ENCODE data around the gene DDT.
"Not testable (repeated sequence)": the region's sequence is repeated elsewhere in the genome, so short reads cannot be mapped to it uniquely, and the experiment has no call there.

DDT gene

DNA sequence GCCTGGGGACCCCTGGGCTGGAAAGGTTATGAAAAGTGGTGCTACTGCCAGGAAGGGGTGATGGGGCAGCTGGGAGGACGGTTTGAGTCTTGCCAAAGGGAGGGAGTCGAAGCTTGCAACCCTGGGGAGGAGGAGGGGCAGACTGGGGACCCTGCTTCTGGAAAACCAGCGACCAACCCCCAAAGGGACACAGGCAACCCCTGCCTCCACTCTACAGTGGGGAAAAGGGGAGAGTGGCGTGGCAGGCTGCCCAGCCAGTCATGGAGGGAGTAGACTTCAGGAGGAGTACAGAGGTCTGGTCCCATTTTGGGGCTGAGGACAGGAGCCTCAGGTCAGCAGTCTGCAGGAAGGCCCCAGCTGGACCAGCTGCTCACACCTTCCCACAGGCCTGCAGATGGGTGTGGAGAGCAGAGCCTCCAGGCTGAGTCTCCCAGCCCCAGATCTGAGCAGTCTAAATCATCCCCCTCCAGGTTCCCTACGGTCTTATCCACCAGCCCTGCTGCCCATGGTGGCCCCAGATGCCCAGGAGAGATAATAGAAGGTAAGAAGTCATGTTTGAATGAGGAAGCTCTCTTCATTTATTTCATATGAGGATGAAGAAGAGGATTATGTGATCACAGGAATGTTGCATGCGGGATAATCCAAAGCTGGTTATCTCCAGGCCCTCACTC, 3.3 kb downstream of the DDT start:
- H3K4me1 ChIP-seq (ENCODE audit: insufficient read depth, low read length, severe bottlenecking): no peaks in the 10 kb centered on the region
- H2AFZ ChIP-seq (ENCODE audit: low read length): no peak overlapping the region
- H3K36me3 ChIP-seq (ENCODE audit: insufficient read depth, low read length): peaks cover 32% of the 10 kb centered on the region
- H3K9me2 ChIP-seq (ENCODE audit: low read depth, low read length): no peaks in the 10 kb centered on the region
- H3K9ac ChIP-seq (ENCODE audit: low read length): no peak overlapping the region
- H3F3A ChIP-seq (ENCODE audit: insufficient read depth, low read length): no peaks in the 10 kb centered on the region
- no peaks in the 10 kb centered on the region for H4K20me1 ChIP-seq (ENCODE audit: insufficient read depth, low read length)
- TF ChIP-seq, protein P1, sequence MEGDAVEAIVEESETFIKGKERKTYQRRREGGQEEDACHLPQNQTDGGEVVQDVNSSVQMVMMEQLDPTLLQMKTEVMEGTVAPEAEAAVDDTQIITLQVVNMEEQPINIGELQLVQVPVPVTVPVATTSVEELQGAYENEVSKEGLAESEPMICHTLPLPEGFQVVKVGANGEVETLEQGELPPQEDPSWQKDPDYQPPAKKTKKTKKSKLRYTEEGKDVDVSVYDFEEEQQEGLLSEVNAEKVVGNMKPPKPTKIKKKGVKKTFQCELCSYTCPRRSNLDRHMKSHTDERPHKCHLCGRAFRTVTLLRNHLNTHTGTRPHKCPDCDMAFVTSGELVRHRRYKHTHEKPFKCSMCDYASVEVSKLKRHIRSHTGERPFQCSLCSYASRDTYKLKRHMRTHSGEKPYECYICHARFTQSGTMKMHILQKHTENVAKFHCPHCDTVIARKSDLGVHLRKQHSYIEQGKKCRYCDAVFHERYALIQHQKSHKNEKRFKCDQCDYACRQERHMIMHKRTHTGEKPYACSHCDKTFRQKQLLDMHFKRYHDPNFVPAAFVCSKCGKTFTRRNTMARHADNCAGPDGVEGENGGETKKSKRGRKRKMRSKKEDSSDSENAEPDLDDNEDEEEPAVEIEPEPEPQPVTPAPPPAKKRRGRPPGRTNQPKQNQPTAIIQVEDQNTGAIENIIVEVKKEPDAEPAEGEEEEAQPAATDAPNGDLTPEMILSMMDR (IDR thresholded peaks at IDR 0.05; ENCODE audit: low read length): no peak
- TF ChIP-seq EZH2 (IDR thresholded peaks at IDR 0.05; ENCODE audit: borderline replicate concordance, low read length): no peak
- H3K4me3 ChIP-seq (ENCODE audit: low read depth, low read length, poor library complexity, severe bottlenecking): no peak overlapping the region
- H3K27ac ChIP-seq (ENCODE audit: low read depth, low read length, poor library complexity, severe bottlenecking): no peak overlapping the region
- H3K27me3 ChIP-seq (ENCODE audit: insufficient read depth, low read length): no peaks in the 10 kb centered on the region
- H3K79me2 ChIP-seq (ENCODE audit: insufficient read depth, low read length): no peaks in the 10 kb centered on the region
- H3K4me2 ChIP-seq (ENCODE audit: low read length): no peak overlapping the region
- H3K9me3 ChIP-seq (ENCODE audit: low read length): no peaks in the 10 kb centered on the region

DNA sequence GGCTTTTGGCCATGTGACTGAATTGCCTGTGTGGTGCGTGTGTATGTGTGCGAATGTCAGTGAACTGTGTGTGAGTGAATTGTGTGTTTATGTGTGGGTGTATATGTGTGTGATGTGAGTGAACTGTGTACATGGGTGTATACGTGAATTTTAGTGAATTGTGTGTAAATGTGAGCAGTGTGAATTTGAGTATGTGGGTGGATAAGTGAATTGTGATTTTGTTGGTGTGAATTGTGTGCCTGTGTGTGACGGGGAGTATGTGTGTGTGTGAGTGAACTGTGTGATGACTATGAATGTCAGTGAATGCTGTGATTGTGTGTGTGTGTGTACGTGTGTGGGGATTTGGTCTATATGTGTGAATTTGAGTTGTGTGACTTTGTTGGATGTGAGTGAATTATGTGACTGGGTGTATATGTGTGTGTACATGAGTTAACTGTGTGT, 4.0 kb downstream of the DDT start:
- no peaks in the 10 kb centered on the region for H3K27me3 ChIP-seq (ENCODE audit: insufficient read depth, low read length)
- no peak overlapping the region for H3K9ac ChIP-seq (ENCODE audit: low read length)
- H3K79me2 ChIP-seq (ENCODE audit: insufficient read depth, low read length): no peaks in the 10 kb centered on the region
- H3K4me3 ChIP-seq (ENCODE audit: low read depth, low read length, poor library complexity, severe bottlenecking): no peak overlapping the region
- no peak overlapping the region for H2AFZ ChIP-seq (ENCODE audit: low read length)
- no peak overlapping the region for H3K4me2 ChIP-seq (ENCODE audit: low read length)
- H3K9me3 ChIP-seq (ENCODE audit: low read length): no peaks in the 10 kb centered on the region
- H3K27ac ChIP-seq (ENCODE audit: low read depth, low read length, poor library complexity, severe bottlenecking): no peak overlapping the region
- H3K4me1 ChIP-seq (ENCODE audit: insufficient read depth, low read length, severe bottlenecking): no peaks in the 10 kb centered on the region
- TF ChIP-seq, protein P1 (IDR thresholded peaks at IDR 0.05; ENCODE audit: low read length): no peak
- H3F3A ChIP-seq (ENCODE audit: insufficient read depth, low read length): no peaks in the 10 kb centered on the region
- no peaks in the 10 kb centered on the region for H4K20me1 ChIP-seq (ENCODE audit: insufficient read depth, low read length)
- H3K9me2 ChIP-seq (ENCODE audit: low read depth, low read length): no peaks in the 10 kb centered on the region
- peaks cover 32% of the 10 kb centered on the region for H3K36me3 ChIP-seq (ENCODE audit: insufficient read depth, low read length)

DNA sequence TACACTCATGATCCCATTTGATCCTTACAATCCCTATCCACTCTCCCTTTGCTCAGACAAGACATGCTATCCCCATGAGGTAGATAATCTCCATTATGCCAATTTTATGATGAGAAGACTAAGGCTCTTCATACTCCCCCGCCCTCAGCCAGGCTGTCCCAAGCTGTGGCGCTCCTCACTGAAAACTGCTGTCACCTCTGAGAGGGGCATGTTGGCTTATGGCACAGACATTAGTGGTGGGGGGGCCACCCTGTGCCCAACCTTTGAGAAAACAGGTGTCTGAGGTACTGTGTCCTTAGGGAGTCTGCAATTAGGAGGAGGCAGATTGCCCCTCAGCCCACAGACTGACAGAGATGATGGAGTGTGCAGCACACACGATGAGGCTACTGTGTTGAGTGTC, 5.2 kb downstream of the DDT start:
- no peaks in the 10 kb centered on the region for H3F3A ChIP-seq (ENCODE audit: insufficient read depth, low read length)
- H3K36me3 ChIP-seq (ENCODE audit: insufficient read depth, low read length): peaks cover 32% of the 10 kb centered on the region
- H3K4me2 ChIP-seq (ENCODE audit: low read length): no peak overlapping the region
- TF ChIP-seq, protein P1 (IDR thresholded peaks at IDR 0.05; ENCODE audit: low read length): no peak
- no peak for TF ChIP-seq EZH2 (IDR thresholded peaks at IDR 0.05; ENCODE audit: borderline replicate concordance, low read length)
- no peaks in the 10 kb centered on the region for H3K4me1 ChIP-seq (ENCODE audit: insufficient read depth, low read length, severe bottlenecking)
- H3K79me2 ChIP-seq (ENCODE audit: insufficient read depth, low read length): no peaks in the 10 kb centered on the region
- H3K27ac ChIP-seq (ENCODE audit: low read depth, low read length, poor library complexity, severe bottlenecking): no peak overlapping the region
- no peaks in the 10 kb centered on the region for H3K27me3 ChIP-seq (ENCODE audit: insufficient read depth, low read length)
- no peaks in the 10 kb centered on the region for H4K20me1 ChIP-seq (ENCODE audit: insufficient read depth, low read length)
- H2AFZ ChIP-seq (ENCODE audit: low read length): no peak overlapping the region
- no peak overlapping the region for H3K4me3 ChIP-seq (ENCODE audit: low read depth, low read length, poor library complexity, severe bottlenecking)
- no peaks in the 10 kb centered on the region for H3K9me3 ChIP-seq (ENCODE audit: low read length)
- no peak overlapping the region for H3K9ac ChIP-seq (ENCODE audit: low read length)
- H3K9me2 ChIP-seq (ENCODE audit: low read depth, low read length): no peaks in the 10 kb centered on the region

DNA sequence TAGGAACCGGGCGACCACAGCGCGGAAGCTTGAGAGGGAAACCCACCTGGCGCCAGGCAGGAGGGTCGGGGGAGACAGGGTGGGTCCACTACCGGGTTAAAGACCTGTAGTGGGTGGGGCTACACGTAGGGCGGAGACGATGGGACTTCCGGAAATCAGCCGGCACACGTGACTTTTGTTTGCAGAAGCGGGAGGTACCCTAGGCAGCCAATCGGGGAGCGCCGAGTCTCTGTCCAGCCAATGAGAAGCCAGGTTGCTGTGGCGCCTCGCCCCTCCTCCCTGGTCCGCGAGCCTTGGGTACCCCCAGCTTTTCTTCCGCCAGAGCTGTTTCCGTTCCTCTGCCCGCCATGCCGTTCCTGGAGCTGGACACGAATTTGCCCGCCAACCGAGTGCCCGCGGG, 7.7 kb downstream of the DDT start, which contains the start of gene DDTL:
TSS of gene DDTL (plus strand) at position 321 of the 400 bp plus-strand sequence. CDS start at position 348, 27 bp downstream.
- H4K20me1 ChIP-seq (ENCODE audit: insufficient read depth, low read length); H3K79me2 ChIP-seq (ENCODE audit: insufficient read depth, low read length); H3K27me3 ChIP-seq (ENCODE audit: insufficient read depth, low read length); H3K27ac ChIP-seq (ENCODE audit: low read depth, low read length, poor library complexity, severe bottlenecking); H3K4me1 ChIP-seq (ENCODE audit: insufficient read depth, low read length, severe bottlenecking); H3K9me2 ChIP-seq (ENCODE audit: low read depth, low read length); H3K9me3 ChIP-seq (ENCODE audit: low read length); H3K4me3 ChIP-seq (ENCODE audit: low read depth, low read length, poor library complexity, severe bottlenecking); H3K4me2 ChIP-seq (ENCODE audit: low read length); H2AFZ ChIP-seq (ENCODE audit: low read length); H3K9ac ChIP-seq (ENCODE audit: low read length); H3F3A ChIP-seq (ENCODE audit: insufficient read depth, low read length): not testable (repeated sequence)
- peaks cover 26% of the 10 kb centered on the region for H3K36me3 ChIP-seq (ENCODE audit: insufficient read depth, low read length)

DNA sequence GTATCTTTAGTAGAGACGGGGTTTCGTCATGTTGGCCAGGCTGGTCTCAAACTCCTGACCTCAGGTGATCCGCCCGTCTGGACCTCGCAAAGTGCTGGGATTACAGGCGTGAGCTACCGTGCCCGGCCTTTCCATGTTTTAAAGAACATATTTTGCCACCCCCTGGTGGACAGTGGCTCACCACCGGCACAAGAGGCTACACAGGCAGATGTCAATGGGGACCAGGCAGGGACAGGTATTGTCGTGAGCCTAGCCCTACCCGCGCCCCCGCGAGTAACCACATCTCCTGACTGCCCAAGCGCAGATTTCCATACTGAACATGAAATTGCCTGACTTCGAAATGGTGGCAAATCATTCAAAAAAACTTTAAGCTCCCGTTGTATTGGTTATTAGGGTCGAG, 8.1 kb downstream of the DDT start:
- H3K4me2 ChIP-seq (ENCODE audit: low read length); H3K9me3 ChIP-seq (ENCODE audit: low read length); H3K4me1 ChIP-seq (ENCODE audit: insufficient read depth, low read length, severe bottlenecking); H4K20me1 ChIP-seq (ENCODE audit: insufficient read depth, low read length); H3F3A ChIP-seq (ENCODE audit: insufficient read depth, low read length); H3K27ac ChIP-seq (ENCODE audit: low read depth, low read length, poor library complexity, severe bottlenecking); H3K9me2 ChIP-seq (ENCODE audit: low read depth, low read length); H2AFZ ChIP-seq (ENCODE audit: low read length); H3K4me3 ChIP-seq (ENCODE audit: low read depth, low read length, poor library complexity, severe bottlenecking); H3K79me2 ChIP-seq (ENCODE audit: insufficient read depth, low read length); H3K27me3 ChIP-seq (ENCODE audit: insufficient read depth, low read length); H3K9ac ChIP-seq (ENCODE audit: low read length): not testable (repeated sequence)
- H3K36me3 ChIP-seq (ENCODE audit: insufficient read depth, low read length): peaks cover 22% of the 10 kb centered on the region

Measured in OCI-LY1 (cell line).